ENCODE measurements around the gene LBHD2. TPM values are rescaled to one million over a fixed set of nuclear protein-coding genes. Genes with fewer than 3 reads are reported as not detected.

Gene LBHD2
- total RNA-seq, 1 donor from 2014 or later: not detected

- intact Hi-C loops (cut with micrococcal nuclease): no loop called here
- Mint-ChIP-seq H3K36me3 (ENCODE audit: low read depth) (no peaks in the 10 kb centered on the region), H3K4me1 (ENCODE audit: low read depth) (no peaks in the 10 kb centered on the region), H3K27me3 (ENCODE audit: insufficient read depth) (peaks cover 12% of the 10 kb centered on the region), H3K9me3 (no peaks in the 10 kb centered on the region), H3K4me3 (no peak overlapping the region), H3K27ac (no peak overlapping the region)
- DNase-seq (ENCODE audit: low spot score): no peak
Measured at GRCh38 chr14:103126088-103126872, 42.3 kb downstream of the LBHD2 start.

- Mint-ChIP-seq H3K36me3 (ENCODE audit: low read depth) (no peaks in the 10 kb centered on the region), H3K27me3 (ENCODE audit: insufficient read depth) (peaks cover 9% of the 10 kb centered on the region), H3K9me3 (no peaks in the 10 kb centered on the region), H3K27ac (no peak overlapping the region), H3K4me3 (no peak overlapping the region), H3K4me1 (ENCODE audit: low read depth) (no peaks in the 10 kb centered on the region)
- DNase-seq (ENCODE audit: low spot score): no peak
- intact Hi-C loops (cut with micrococcal nuclease): no loop called here
Measured at GRCh38 chr14:103126873-103127304, 42.9 kb downstream of the LBHD2 start.

GRCh38 chr14:103127356-103127755, 43.3 kb downstream of the LBHD2 start:
- no peak overlapping the region for H3K4me3 Mint-ChIP-seq
- intact Hi-C loops (cut with micrococcal nuclease): no loop called here
- no peaks in the 10 kb centered on the region for H3K9me3 Mint-ChIP-seq
- H3K4me1 Mint-ChIP-seq (ENCODE audit: low read depth): no peaks in the 10 kb centered on the region
- no peak overlapping the region for H3K27ac Mint-ChIP-seq
- H3K27me3 Mint-ChIP-seq (ENCODE audit: insufficient read depth): peaks cover 5% of the 10 kb centered on the region
- no peak for DNase-seq (ENCODE audit: low spot score)
- no peaks in the 10 kb centered on the region for H3K36me3 Mint-ChIP-seq (ENCODE audit: low read depth)

- peaks cover 5% of the 10 kb centered on the region for H3K27me3 Mint-ChIP-seq (ENCODE audit: insufficient read depth)
- intact Hi-C loops (cut with micrococcal nuclease): no loop called here
- no peak overlapping the region for H3K4me3 Mint-ChIP-seq
- no peak overlapping the region for H3K27ac Mint-ChIP-seq
- no peaks in the 10 kb centered on the region for H3K4me1 Mint-ChIP-seq (ENCODE audit: low read depth)
- DNase-seq (ENCODE audit: low spot score): no peak
- H3K9me3 Mint-ChIP-seq: no peaks in the 10 kb centered on the region
- H3K36me3 Mint-ChIP-seq (ENCODE audit: low read depth): no peaks in the 10 kb centered on the region
Measured at GRCh38 chr14:103127861-103128598, 44.0 kb downstream of the LBHD2 start.

- H3K27me3 Mint-ChIP-seq (ENCODE audit: insufficient read depth): peaks cover 5% of the 10 kb centered on the region
Measured at GRCh38 chr14:103128631-103129300, 44.8 kb downstream of the LBHD2 start.

GRCh38 chr14:103129301-103130016, 45.4 kb downstream of the LBHD2 start:
- Mint-ChIP-seq H3K4me1 (ENCODE audit: low read depth) (no peaks in the 10 kb centered on the region), H3K4me3 (no peak overlapping the region), H3K36me3 (ENCODE audit: low read depth) (no peaks in the 10 kb centered on the region), H3K27ac (no peak overlapping the region), H3K27me3 (ENCODE audit: insufficient read depth) (no peaks in the 10 kb centered on the region), H3K9me3 (no peaks in the 10 kb centered on the region)
- DNase-seq (ENCODE audit: low spot score): no peak
- intact Hi-C loops (cut with micrococcal nuclease): no loop called here

More at GRCh38 chr14:103128631-103129300, 44.8 kb downstream of the LBHD2 start:
- H3K4me1 Mint-ChIP-seq (ENCODE audit: low read depth): no peaks in the 10 kb centered on the region
- no peaks in the 10 kb centered on the region for H3K36me3 Mint-ChIP-seq (ENCODE audit: low read depth)
- no peak for DNase-seq (ENCODE audit: low spot score)
- intact Hi-C loops (cut with micrococcal nuclease): no loop called here
- no peaks in the 10 kb centered on the region for H3K9me3 Mint-ChIP-seq
- H3K4me3 Mint-ChIP-seq: no peak overlapping the region
- H3K27ac Mint-ChIP-seq: no peak overlapping the region

GRCh38 chr14:103130017-103130764, 46.2 kb downstream of the LBHD2 start:
- Mint-ChIP-seq H3K27ac (no peak overlapping the region), H3K9me3 (no peaks in the 10 kb centered on the region), H3K27me3 (ENCODE audit: insufficient read depth) (no peaks in the 10 kb centered on the region), H3K36me3 (ENCODE audit: low read depth) (no peaks in the 10 kb centered on the region), H3K4me1 (ENCODE audit: low read depth) (no peaks in the 10 kb centered on the region), H3K4me3 (no peak overlapping the region)
- intact Hi-C loops (cut with micrococcal nuclease): no loop called here
- DNase-seq (ENCODE audit: low spot score): no peak

GRCh38 chr14:103130965-103131364, 47.0 kb downstream of the LBHD2 start:
- no peak for DNase-seq (ENCODE audit: low spot score)
- H3K4me1 Mint-ChIP-seq (ENCODE audit: low read depth): no peaks in the 10 kb centered on the region
- H3K27me3 Mint-ChIP-seq (ENCODE audit: insufficient read depth): no peaks in the 10 kb centered on the region
- intact Hi-C loops (cut with micrococcal nuclease): no loop called here
- no peaks in the 10 kb centered on the region for H3K36me3 Mint-ChIP-seq (ENCODE audit: low read depth)
- H3K4me3 Mint-ChIP-seq: no peak overlapping the region
- H3K27ac Mint-ChIP-seq: no peak overlapping the region
- no peaks in the 10 kb centered on the region for H3K9me3 Mint-ChIP-seq

GRCh38 chr14:103131580-103131979, 47.6 kb downstream of the LBHD2 start:
- Mint-ChIP-seq H3K9me3 (no peaks in the 10 kb centered on the region), H3K27ac (no peak overlapping the region), H3K36me3 (ENCODE audit: low read depth) (no peaks in the 10 kb centered on the region), H3K4me1 (ENCODE audit: low read depth) (no peaks in the 10 kb centered on the region), H3K27me3 (ENCODE audit: insufficient read depth) (peaks cover 1% of the 10 kb centered on the region), H3K4me3 (no peak overlapping the region)
- intact Hi-C loops (cut with micrococcal nuclease): no loop called here
- DNase-seq (ENCODE audit: low spot score): no peak

GRCh38 chr14:103132381-103133209, 48.6 kb downstream of the LBHD2 start:
- no peaks in the 10 kb centered on the region for H3K36me3 Mint-ChIP-seq (ENCODE audit: low read depth)
- intact Hi-C loops (cut with micrococcal nuclease): no loop called here
- H3K4me1 Mint-ChIP-seq (ENCODE audit: low read depth): no peaks in the 10 kb centered on the region
- H3K27ac Mint-ChIP-seq: no peak overlapping the region
- H3K9me3 Mint-ChIP-seq: no peaks in the 10 kb centered on the region
- H3K27me3 Mint-ChIP-seq (ENCODE audit: insufficient read depth): peaks cover 1% of the 10 kb centered on the region
- H3K4me3 Mint-ChIP-seq: no peak overlapping the region
- DNase-seq (ENCODE audit: low spot score): no peak

- no peaks in the 10 kb centered on the region for H3K4me1 Mint-ChIP-seq (ENCODE audit: low read depth)
- H3K4me3 Mint-ChIP-seq: no peak overlapping the region
- peaks cover 1% of the 10 kb centered on the region for H3K27me3 Mint-ChIP-seq (ENCODE audit: insufficient read depth)
- H3K27ac Mint-ChIP-seq: no peak overlapping the region
- intact Hi-C loops (cut with micrococcal nuclease): no loop called here
- H3K36me3 Mint-ChIP-seq (ENCODE audit: low read depth): no peaks in the 10 kb centered on the region
- DNase-seq (ENCODE audit: low spot score): no peak
- no peaks in the 10 kb centered on the region for H3K9me3 Mint-ChIP-seq
Measured at GRCh38 chr14:103133210-103134140, 49.5 kb downstream of the LBHD2 start.

All from activated T-helper 1 cell treated with anti-CD3 and anti-CD28 coated beads, Interleukin-12 subunit alpha, Interleukin-12 subunit beta, Interleukin-2, Interleukin-4 antibody, amounts not matched to agents 30 ng/mL and 10 ng/mL and 1 ng/mL, durations not matched to agents 14 hours and 24 hours and 36 hours (primary cell).